Measurements from ENCODE around the gene LRCH1.

GRCh38 chr13:46664195-46664594, 111.2 kb downstream of the LRCH1 start:
- TF ChIP-seq, protein P1, sequence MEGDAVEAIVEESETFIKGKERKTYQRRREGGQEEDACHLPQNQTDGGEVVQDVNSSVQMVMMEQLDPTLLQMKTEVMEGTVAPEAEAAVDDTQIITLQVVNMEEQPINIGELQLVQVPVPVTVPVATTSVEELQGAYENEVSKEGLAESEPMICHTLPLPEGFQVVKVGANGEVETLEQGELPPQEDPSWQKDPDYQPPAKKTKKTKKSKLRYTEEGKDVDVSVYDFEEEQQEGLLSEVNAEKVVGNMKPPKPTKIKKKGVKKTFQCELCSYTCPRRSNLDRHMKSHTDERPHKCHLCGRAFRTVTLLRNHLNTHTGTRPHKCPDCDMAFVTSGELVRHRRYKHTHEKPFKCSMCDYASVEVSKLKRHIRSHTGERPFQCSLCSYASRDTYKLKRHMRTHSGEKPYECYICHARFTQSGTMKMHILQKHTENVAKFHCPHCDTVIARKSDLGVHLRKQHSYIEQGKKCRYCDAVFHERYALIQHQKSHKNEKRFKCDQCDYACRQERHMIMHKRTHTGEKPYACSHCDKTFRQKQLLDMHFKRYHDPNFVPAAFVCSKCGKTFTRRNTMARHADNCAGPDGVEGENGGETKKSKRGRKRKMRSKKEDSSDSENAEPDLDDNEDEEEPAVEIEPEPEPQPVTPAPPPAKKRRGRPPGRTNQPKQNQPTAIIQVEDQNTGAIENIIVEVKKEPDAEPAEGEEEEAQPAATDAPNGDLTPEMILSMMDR (IDR thresholded peaks at IDR 0.05) = no peak
- TF ChIP-seq POLR2A (IDR thresholded peaks at IDR 0.05; ENCODE audit: low read depth) = no peak

All from esophagus muscularis mucosa (tissue), 3 donors.